Activated CD4-positive, alpha-beta memory T cell treated with anti-CD3 and anti-CD28 coated beads for 36 hours (primary cell): ENCODE measurements around the gene GLIPR2. TPM values are rescaled to one million over a fixed set of nuclear protein-coding genes. Genes with fewer than 3 reads are reported as not detected.
"Not testable (repeated sequence)": the region's sequence is repeated elsewhere in the genome, so short reads cannot be mapped to it uniquely, and the experiment has no call there.

Experiments used
- CTCF ChIA-PET: fragments of 350-600 bp; sonication (Branson Sonifier 250); formaldehyde crosslinking; loops from one replicate; lab custom pipeline; 2021; ENCODE audit warnings: antibody characterized with exemption, inconsistent platforms; lab: Charles Lee
- POLR2A ChIA-PET: fragments of 350-600 bp; sonication (Branson Sonifier 250); formaldehyde crosslinking; loops from one replicate; lab custom pipeline; 2021; ENCODE audit warnings: antibody characterized with exemption; lab: Charles Lee
- DNase-seq: peaks from one replicate; pipeline ENCODE4 v3.0.0-alpha.2; 2020
- H3K27ac Mint-ChIP-seq: one replicate; pipeline ENCODE4 v1.8.0; 2021; ENCODE audit warnings: mixed read lengths
- H3K27me3 Mint-ChIP-seq: one replicate; pipeline ENCODE4 v1.8.0; 2021; ENCODE audit warnings: mixed read lengths
- H3K36me3 Mint-ChIP-seq: one replicate; pipeline ENCODE4 v1.8.0; 2021; ENCODE audit warnings: mixed read lengths
- H3K4me1 Mint-ChIP-seq: one replicate; pipeline ENCODE4 v1.8.0; 2021; ENCODE audit warnings: low read depth, mixed read lengths
- H3K4me3 Mint-ChIP-seq: one replicate; pipeline ENCODE4 v1.8.0; 2021; ENCODE audit warnings: mild to moderate bottlenecking, mixed read lengths
- H3K9me3 Mint-ChIP-seq: one replicate; pipeline ENCODE4 v1.8.0; 2021; ENCODE audit warnings: mixed read lengths
- intact Hi-C: fragments of 100-400 bp; cut with micrococcal nuclease; formaldehyde crosslinking; loops from one replicate; pipeline ENCODE4 v1.15.1; 2023
- total RNA-seq, 2 experiments: library from RNA; stranded (reverse); gene quantifications; one replicate each; pipeline ENCODE4 v1.2.3, GENCODE V29; 2021

GLIPR2 gene
- total RNA-seq, 2 experiments from 2014 or later, result 24.7 to 25.8 TPM

DNA sequence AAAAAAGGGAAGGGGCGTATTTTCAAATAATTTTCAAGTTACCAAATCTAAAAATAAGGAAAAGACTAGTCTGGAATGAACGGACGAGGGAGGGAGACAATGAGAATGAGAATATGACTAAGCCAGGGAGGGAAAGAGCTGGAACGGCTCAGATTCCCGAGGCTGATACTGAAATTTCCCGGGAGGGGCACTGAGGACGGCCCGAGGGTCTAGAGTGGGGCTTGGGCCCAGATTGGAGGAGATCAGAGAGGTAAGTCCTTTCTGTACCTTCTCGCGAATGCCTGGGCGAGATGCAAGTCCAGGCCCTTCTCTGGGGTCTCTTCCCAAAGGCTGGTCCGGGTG is 29.3 kb downstream of the GLIPR2 start:
- CTCF ChIA-PET, result interaction anchor here (0.6 to 11.4 kb wide), 20 partner anchors 8 to 211 kb away, joined by 3 to 341 read pairs (median 6); partner anchors contain the start of genes CLTA and GLIPR2
- no peak for DNase-seq
- peak overlapping the region; percentile 9 for H3K4me3 Mint-ChIP-seq
- peaks cover 6% of the 10 kb centered on the region for H3K4me1 Mint-ChIP-seq
- H3K9me3 Mint-ChIP-seq, result no peaks in the 10 kb centered on the region
- no peaks in the 10 kb centered on the region for H3K27me3 Mint-ChIP-seq
- intact Hi-C loops, result loop anchor here (1.0 to 2.0 kb wide), 5 partner anchors 13 to 211 kb away; partner anchors contain the start of gene GLIPR2
- POLR2A ChIA-PET, result interaction anchor here (1.3 to 1.7 kb wide), 2 partner anchors 17 to 65 kb away, joined by 5 to 6 read pairs; no protein-coding TSS in a partner anchor
- H3K36me3 Mint-ChIP-seq, result peaks cover 2% of the 10 kb centered on the region
- H3K27ac Mint-ChIP-seq, result no peak overlapping the region

DNA sequence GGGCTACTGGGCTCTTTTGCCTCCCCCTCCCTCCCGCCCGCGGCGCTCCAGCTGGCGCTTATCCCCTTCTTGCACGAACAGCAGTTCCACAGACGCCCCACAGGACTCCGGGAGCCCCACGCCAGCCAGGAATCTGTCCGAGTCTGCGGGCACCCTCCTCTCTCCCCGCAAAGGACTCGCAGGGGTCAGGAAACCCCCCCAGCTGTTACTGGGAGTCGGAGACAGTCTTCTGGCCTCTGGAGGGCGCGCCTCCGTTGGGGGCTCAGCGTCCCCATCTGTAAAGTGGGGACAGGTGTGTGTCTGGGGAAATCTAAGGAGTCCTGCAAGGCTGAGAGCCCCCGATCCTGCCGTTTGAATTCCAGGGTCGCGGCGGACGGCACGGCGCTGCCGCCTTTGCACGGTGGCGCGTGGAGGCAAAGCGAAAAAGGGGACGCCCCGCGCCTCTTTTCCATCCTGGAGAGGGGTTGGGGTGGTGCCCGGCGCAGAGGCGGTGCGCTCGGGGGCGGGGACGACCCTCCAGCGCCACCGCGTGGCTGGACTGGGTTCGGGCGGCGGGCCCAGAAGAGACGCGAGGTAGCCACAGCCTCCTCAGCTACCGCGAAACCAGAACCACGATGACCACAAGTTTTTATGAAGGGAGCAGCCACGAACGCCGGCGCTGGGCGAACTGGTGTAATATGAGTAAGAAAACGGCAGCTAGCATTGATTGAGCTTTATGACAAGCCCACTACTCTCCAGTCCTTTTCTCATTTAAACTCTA is 29.8 kb downstream of the GLIPR2 start:
- intact Hi-C loops, result loop anchor here (1.0 to 2.0 kb wide), 5 partner anchors 14 to 212 kb away; partner anchors contain the start of gene GLIPR2
- CTCF ChIA-PET, result interaction anchor here (0.6 to 11.4 kb wide), 31 partner anchors 8 to 212 kb away, joined by 3 to 341 read pairs (median 5); partner anchors contain the start of genes CLTA and GLIPR2
- Mint-ChIP-seq H3K9me3 (no peaks in the 10 kb centered on the region), H3K4me1 (peaks cover 6% of the 10 kb centered on the region), H3K27me3 (no peaks in the 10 kb centered on the region), H3K36me3 (peaks cover 2% of the 10 kb centered on the region), H3K4me3 (peak overlapping the region; percentile 75), H3K27ac (peak overlapping the region; percentile 13)
- DNase-seq, result peak; percentile 88
- POLR2A ChIA-PET, result interaction anchor here (0.6 to 1.7 kb wide), 5 partner anchors 18 to 291 kb away, joined by 3 to 6 read pairs (median 5); partner anchors contain the start of genes CLTA and GLIPR2

DNA sequence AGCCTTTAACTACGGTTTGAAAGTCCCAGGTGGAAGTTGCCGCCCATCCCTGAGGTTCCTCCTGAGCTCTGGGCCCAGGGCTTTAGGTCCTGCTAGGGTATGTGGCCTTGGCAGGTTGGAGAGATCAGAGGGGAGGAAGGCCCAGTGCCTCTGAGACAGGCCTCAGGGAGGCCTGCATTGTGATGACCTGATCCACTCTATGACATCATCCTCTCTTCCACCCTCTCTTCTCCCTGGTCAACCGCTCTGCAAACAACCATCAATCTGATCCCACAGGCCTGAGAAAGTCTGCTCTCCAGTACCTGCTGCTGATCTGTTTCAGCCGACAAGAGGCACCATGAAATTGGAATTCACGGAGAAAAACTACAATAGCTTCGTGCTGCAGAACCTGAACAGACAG is 32.6 kb downstream of the GLIPR2 start, which contains the start of gene CCIN:
CCIN (plus strand) TSS at position 223 of the 400 bp plus-strand sequence; CDS start at position 338, 115 bp downstream.
- ChIA-PET CTCF (interaction anchor here (0.8 to 11.4 kb wide), 5 partner anchors 10 to 65 kb away, joined by 3 to 341 read pairs (median 3); partner anchors contain the start of gene CLTA), POLR2A (no interaction called here)
- peaks cover 6% of the 10 kb centered on the region for H3K4me1 Mint-ChIP-seq

GRCh38 chr9:36169708-36170107 is 33.2 kb downstream of the GLIPR2 start:
- Mint-ChIP-seq H3K36me3 (no peaks in the 10 kb centered on the region), H3K27ac (no peak overlapping the region), H3K27me3 (no peaks in the 10 kb centered on the region), H3K9me3 (no peaks in the 10 kb centered on the region), H3K4me1 (peaks cover 6% of the 10 kb centered on the region), H3K4me3 (no peak overlapping the region)
- ChIA-PET CTCF (interaction anchor here (0.8 to 11.4 kb wide), 5 partner anchors 10 to 66 kb away, joined by 3 to 341 read pairs (median 3); partner anchors contain the start of gene CLTA), POLR2A (no interaction called here)
- intact Hi-C loops, result no loop called here
- no peak for DNase-seq

More for the DNA sequence above, 32.6 kb downstream of the GLIPR2 start, which contains the start of gene CCIN:
- no peak for DNase-seq
- no peak within 1 kb of the TSS for H3K27ac Mint-ChIP-seq
- no peaks in the 10 kb centered on the region for H3K36me3 Mint-ChIP-seq
- no peaks in the 10 kb centered on the region for H3K27me3 Mint-ChIP-seq
- intact Hi-C loops, result no loop called here
- no peak within 1 kb of the TSS for H3K4me3 Mint-ChIP-seq
- H3K9me3 Mint-ChIP-seq, result no peaks in the 10 kb centered on the region

GRCh38 chr9:36170531-36170930 is 34.0 kb downstream of the GLIPR2 start:
- H3K36me3 Mint-ChIP-seq, result no peaks in the 10 kb centered on the region
- ChIA-PET CTCF (interaction anchor here (1.4 to 11.4 kb wide), 2 partner anchors 67 to 68 kb away, joined by 6 to 341 read pairs; no protein-coding TSS in a partner anchor), POLR2A (no interaction called here)
- H3K4me3 Mint-ChIP-seq, result no peak overlapping the region
- no peak overlapping the region for H3K27ac Mint-ChIP-seq
- peaks cover 6% of the 10 kb centered on the region for H3K4me1 Mint-ChIP-seq
- no peaks in the 10 kb centered on the region for H3K9me3 Mint-ChIP-seq
- DNase-seq, result no peak
- H3K27me3 Mint-ChIP-seq, result no peaks in the 10 kb centered on the region
- intact Hi-C loops, result no loop called here

- Mint-ChIP-seq H3K36me3 (no peaks in the 10 kb centered on the region), H3K9me3 (no peaks in the 10 kb centered on the region), H3K27me3 (no peaks in the 10 kb centered on the region), H3K27ac (no peak overlapping the region), H3K4me3 (no peak overlapping the region), H3K4me1 (no peaks in the 10 kb centered on the region)
- POLR2A ChIA-PET, result interaction anchor here (0.6 kb wide), 1 partner anchor 71 kb away, joined by 3 read pairs; no protein-coding TSS in a partner anchor
- intact Hi-C loops, result no loop called here
- CTCF ChIA-PET, result no interaction called here
- DNase-seq, result no peak
These were observed 37.3 kb downstream of the GLIPR2 start for GRCh38 chr9:36173861-36174260.

DNA sequence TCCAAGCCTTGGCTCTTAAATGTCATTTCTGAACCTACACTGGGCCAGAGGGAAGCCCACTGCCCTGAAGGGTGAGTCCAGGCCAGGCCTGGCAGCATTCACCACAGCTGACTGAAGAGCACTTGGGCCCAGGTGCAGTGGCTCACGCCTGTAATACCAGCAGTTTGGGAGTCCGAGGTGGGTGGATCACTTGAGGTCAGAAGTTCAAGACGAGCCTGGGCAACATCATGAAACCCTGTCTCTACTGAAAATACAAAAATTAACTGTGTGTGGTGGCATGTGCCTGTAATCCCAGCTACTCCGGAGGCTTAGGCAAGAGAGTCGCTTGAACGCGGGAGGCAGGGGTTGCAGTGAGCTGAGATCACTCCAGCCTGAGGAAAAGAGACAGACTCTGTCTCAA is 37.7 kb downstream of the GLIPR2 start:
- Mint-ChIP-seq H3K4me3 (no peak overlapping the region), H3K4me1 (no peaks in the 10 kb centered on the region), H3K9me3 (no peaks in the 10 kb centered on the region), H3K27me3 (no peaks in the 10 kb centered on the region), H3K27ac (no peak overlapping the region), H3K36me3 (no peaks in the 10 kb centered on the region)
- no peak for DNase-seq
- CTCF ChIA-PET, result no interaction called here
- POLR2A ChIA-PET, result interaction anchor here (0.6 kb wide), 1 partner anchor 71 kb away, joined by 3 read pairs; no protein-coding TSS in a partner anchor
- intact Hi-C loops, result no loop called here

DNA sequence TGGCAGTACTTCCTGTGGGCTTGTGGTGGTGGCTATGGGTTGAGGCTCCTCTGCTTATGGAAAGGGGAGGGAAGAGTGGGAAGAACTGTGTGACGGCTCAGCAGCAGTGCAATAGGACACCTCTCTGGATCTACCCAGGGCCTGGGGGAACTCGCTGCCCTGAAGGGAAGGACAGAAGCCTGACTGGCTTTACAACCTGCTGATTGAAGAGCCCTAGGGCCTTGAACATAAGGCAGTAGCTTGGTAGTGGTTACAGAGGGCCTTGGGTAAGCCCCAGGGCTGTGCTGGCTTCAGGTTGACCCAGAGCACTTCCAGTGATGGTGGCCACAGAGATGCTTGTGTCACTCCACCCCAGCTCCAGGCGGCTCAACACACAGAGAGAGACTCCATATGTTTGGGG is 38.2 kb downstream of the GLIPR2 start:
- Mint-ChIP-seq H3K27me3 (no peaks in the 10 kb centered on the region), H3K9me3 (peaks cover 2% of the 10 kb centered on the region), H3K4me1 (no peaks in the 10 kb centered on the region), H3K36me3 (no peaks in the 10 kb centered on the region), H3K4me3 (no peak overlapping the region), H3K27ac (no peak overlapping the region)
- no peak for DNase-seq
- ChIA-PET CTCF (interaction anchor here (2.0 kb wide), 1 partner anchor 8 kb away, joined by 5 read pairs; no protein-coding TSS in a partner anchor), POLR2A (no interaction called here)
- intact Hi-C loops, result no loop called here

- H3K9me3 Mint-ChIP-seq, DNase-seq, H3K36me3 Mint-ChIP-seq, H3K4me3 Mint-ChIP-seq, intact Hi-C loops, H3K27ac Mint-ChIP-seq, POLR2A ChIA-PET, H3K4me1 Mint-ChIP-seq, H3K27me3 Mint-ChIP-seq: not testable (repeated sequence)
- CTCF ChIA-PET, result interaction anchor here (2.0 kb wide), 1 partner anchor 8 kb away, joined by 5 read pairs; no protein-coding TSS in a partner anchor
These were observed 38.7 kb downstream of the GLIPR2 start for GRCh38 chr9:36175209-36175608.

DNA sequence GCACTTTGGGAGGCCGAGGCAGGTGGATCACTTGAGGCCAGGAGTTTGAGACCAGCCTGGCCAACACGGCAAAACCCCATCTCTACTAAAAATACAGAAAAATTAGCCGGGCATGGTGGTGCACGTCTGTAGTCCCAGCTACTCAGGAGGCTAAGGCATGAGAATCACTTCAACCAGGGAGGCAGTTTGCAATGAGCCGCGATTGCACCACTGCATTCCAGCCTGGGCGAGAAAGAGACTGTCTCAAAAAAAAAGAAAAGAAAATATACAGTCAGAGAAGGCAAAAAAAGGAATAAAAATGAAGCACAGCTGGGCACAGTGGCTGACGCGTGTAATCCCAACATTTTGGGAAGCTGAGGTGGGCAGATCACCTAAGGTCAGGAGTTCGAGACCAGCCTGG is 40.0 kb downstream of the GLIPR2 start:
- intact Hi-C loops, H3K4me3 Mint-ChIP-seq, DNase-seq, H3K36me3 Mint-ChIP-seq, POLR2A ChIA-PET, H3K9me3 Mint-ChIP-seq, H3K4me1 Mint-ChIP-seq, H3K27ac Mint-ChIP-seq, H3K27me3 Mint-ChIP-seq: not testable (repeated sequence)
- CTCF ChIA-PET, result interaction anchor here (2.0 to 3.1 kb wide), 2 partner anchors 10 to 73 kb away, joined by 5 to 9 read pairs; no protein-coding TSS in a partner anchor

GRCh38 chr9:36177571-36177970 is 41.0 kb downstream of the GLIPR2 start:
- H3K4me1 Mint-ChIP-seq, result no peaks in the 10 kb centered on the region
- intact Hi-C loops, result no loop called here
- peaks cover 8% of the 10 kb centered on the region for H3K9me3 Mint-ChIP-seq
- DNase-seq, result no peak
- H3K27ac Mint-ChIP-seq, result no peak overlapping the region
- POLR2A ChIA-PET, result no interaction called here
- no peak overlapping the region for H3K4me3 Mint-ChIP-seq
- CTCF ChIA-PET, result interaction anchor here (1.1 to 3.1 kb wide), 3 partner anchors 11 to 76 kb away, joined by 3 to 9 read pairs (median 4); no protein-coding TSS in a partner anchor
- no peaks in the 10 kb centered on the region for H3K27me3 Mint-ChIP-seq
- no peaks in the 10 kb centered on the region for H3K36me3 Mint-ChIP-seq

- H3K27me3 Mint-ChIP-seq, DNase-seq, CTCF ChIA-PET, H3K27ac Mint-ChIP-seq, H3K4me3 Mint-ChIP-seq, H3K4me1 Mint-ChIP-seq, POLR2A ChIA-PET, intact Hi-C loops, H3K9me3 Mint-ChIP-seq, H3K36me3 Mint-ChIP-seq: not testable (repeated sequence)
These were observed 43.7 kb downstream of the GLIPR2 start for GRCh38 chr9:36180243-36180642.
